Vagina (tissue), 2 donors: ENCODE data around the gene B4GALT2. TPM values are rescaled to one million over a fixed set of nuclear protein-coding genes. Genes with fewer than 3 reads are reported as not detected.

Source experiments
- DNase-seq, 2 donors: peaks; one replicate each; pipeline ENCODE4 v3.0.0-alpha.2; 2017; ENCODE audit errors: extremely low spot score in 2 of 2
- H3K27ac ChIP-seq: fragments of 200-600 bp; sonication (generic); one replicate; pipeline ENCODE4 v1.5.1; 2019
- H3K27me3 ChIP-seq: fragments of 200-600 bp; sonication (generic); one replicate; pipeline ENCODE4 v1.5.1; 2019
- H3K36me3 ChIP-seq, 2 donors: fragments of 200-600 bp; sonication (generic); one replicate each; pipeline ENCODE4 v1.5.1; 2017 to 2019
- H3K4me1 ChIP-seq: fragments of 200-600 bp; sonication (generic); one replicate; pipeline ENCODE4 v1.5.1; 2019
- H3K4me3 ChIP-seq, 2 donors: fragments of 200-600 bp; sonication (generic); 1 replicate in 1 of 2; 2 replicates in 1 of 2; pipeline ENCODE4 v1.5.1; 2016 to 2019
- H3K9me3 ChIP-seq: fragments of 200-600 bp; sonication (generic); one replicate; pipeline ENCODE4 v1.5.1; 2019
- POLR2A ChIP-seq, 2 donors: fragments of 450-650 bp; IDR thresholded peaks; one replicate each; pipeline ENCODE4 v1.6.1; 2017; ENCODE audit warnings: antibody characterized with exemption in 2 of 2, mild to moderate bottlenecking in 2 of 2, moderate library complexity in 2 of 2
- POLR2AphosphoS5 ChIP-seq, 2 donors: sonication (generic); formaldehyde crosslinking; IDR thresholded peaks; one replicate each; pipeline ENCODE4 v1.9.0; 2017; ENCODE audit warnings: antibody characterized with exemption in 2 of 2, mild to moderate bottlenecking in 2 of 2, low read depth in 1 of 2; ENCODE audit not compliant: insufficient read depth in 1 of 2
- intact Hi-C: fragments of 100-400 bp; cut with DNase I; formaldehyde crosslinking; loops from one replicate; pipeline ENCODE4 v1.15.1; 2023
- total RNA-seq: library from RNA; depleted of rRNA; stranded (reverse); fragments of >200 nt; gene quantifications from one replicate; pipeline ENCODE4 v1.2.3, GENCODE V29; 2016
- TF ChIP-seq, protein P1 (sequence below), 3 experiments: fragments of 450-650 bp in 2 of 3; fragments of 200-600 bp in 1 of 3; sonication (generic) in 1 of 3; IDR thresholded peaks; one replicate each; pipeline ENCODE4 v1.5.1; 2017 to 2019; ENCODE audit warnings: antibody characterized with exemption in 3 of 3, mild to moderate bottlenecking in 2 of 3, moderate library complexity in 2 of 3

The B4GALT2 gene
- total RNA-seq, 1 donor from 2014 or later = 31.4 TPM

DNA sequence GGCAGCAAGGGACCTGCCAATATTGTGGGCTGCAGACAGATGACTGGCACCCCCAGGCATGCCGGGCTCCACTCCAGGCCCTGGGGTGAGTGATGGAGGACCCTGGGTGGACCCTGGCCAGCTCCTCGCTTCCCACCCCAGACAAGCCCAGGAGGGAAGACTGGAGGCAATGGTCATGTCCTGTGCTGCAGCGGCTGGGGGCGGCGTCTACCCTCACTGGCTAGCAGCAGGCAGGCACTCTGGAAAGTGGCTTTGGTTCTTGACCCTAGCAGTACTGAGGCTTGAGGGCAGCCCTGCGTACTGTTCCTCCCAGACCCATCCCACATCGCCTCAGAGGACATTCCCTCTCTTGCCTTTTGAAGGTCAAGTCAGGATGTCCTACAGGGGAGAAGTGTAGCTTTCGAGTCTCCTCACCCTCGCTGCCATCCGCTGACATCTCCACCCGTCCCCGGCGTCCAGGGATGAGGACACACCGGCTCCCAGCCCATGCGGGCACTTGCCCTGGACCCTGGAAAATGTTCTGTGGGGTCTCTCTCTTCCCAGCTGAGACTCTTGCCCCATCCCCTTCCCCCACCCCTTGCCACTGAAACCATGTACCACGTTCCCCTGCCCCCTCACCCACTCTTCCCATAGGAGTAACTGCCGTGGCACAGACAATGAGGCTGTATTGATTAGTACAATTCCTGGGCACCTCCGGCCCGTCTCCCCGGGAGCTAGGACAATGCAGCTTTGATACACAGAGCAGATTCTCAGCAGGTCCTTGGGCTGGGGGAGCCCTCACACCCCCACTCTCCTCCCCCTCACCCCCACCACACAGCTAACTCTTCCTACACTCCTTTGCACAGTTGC lies 37.3 kb downstream of the B4GALT2 start:
- DNase-seq = no peak
- Histone ChIP-seq H3K4me1 (peaks cover 45% of the 10 kb centered on the region), H3K36me3 (peaks cover 0 to 6% of the 10 kb centered on the region in 2 donors), H3K27ac (no peak overlapping the region), H3K9me3 (no peaks in the 10 kb centered on the region), H3K4me3 (no peak overlapping the region), H3K27me3 (no peaks in the 10 kb centered on the region)
- intact Hi-C loops = no loop called here
- no peak for TF ChIP-seq POLR2AphosphoS5 (IDR thresholded peaks at IDR 0.05; ENCODE audit: insufficient read depth in 1 of 2, low read depth in 1 of 2)
- TF ChIP-seq POLR2A (IDR thresholded peaks at IDR 0.05) = no peak
- TF ChIP-seq, protein P1, sequence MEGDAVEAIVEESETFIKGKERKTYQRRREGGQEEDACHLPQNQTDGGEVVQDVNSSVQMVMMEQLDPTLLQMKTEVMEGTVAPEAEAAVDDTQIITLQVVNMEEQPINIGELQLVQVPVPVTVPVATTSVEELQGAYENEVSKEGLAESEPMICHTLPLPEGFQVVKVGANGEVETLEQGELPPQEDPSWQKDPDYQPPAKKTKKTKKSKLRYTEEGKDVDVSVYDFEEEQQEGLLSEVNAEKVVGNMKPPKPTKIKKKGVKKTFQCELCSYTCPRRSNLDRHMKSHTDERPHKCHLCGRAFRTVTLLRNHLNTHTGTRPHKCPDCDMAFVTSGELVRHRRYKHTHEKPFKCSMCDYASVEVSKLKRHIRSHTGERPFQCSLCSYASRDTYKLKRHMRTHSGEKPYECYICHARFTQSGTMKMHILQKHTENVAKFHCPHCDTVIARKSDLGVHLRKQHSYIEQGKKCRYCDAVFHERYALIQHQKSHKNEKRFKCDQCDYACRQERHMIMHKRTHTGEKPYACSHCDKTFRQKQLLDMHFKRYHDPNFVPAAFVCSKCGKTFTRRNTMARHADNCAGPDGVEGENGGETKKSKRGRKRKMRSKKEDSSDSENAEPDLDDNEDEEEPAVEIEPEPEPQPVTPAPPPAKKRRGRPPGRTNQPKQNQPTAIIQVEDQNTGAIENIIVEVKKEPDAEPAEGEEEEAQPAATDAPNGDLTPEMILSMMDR (IDR thresholded peaks at IDR 0.05) = no peak

DNA sequence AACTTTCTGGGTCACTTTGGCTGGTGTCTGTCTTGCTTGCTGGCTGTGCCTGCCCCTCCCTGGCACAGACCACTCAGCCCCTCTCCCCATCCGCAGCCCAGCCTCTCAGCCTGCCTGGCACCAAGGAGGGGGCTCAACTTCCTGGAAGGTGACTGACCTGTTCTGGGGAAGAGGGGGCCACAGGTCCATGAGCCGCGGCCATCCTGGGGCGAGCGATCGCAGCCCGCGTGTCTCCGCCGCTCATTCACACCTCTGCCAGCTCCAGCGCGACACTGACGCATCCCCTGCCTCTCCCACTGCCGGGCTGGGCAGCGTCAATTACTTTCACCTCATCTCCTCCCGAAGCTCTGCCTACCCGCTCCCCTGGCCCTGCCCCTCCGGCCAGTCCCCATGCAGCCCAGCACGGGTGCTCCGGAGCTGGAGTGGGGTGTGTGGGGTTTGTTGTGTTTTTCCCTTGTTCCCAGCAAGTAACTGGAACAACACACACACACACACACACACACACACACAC lies 37.9 kb downstream of the B4GALT2 start:
- no peak overlapping the region for H3K27ac ChIP-seq
- H3K36me3 ChIP-seq = peaks cover 0 to 8% of the 10 kb centered on the region in 2 donors
- TF ChIP-seq POLR2A (IDR thresholded peaks at IDR 0.05) = no peak
- TF ChIP-seq POLR2AphosphoS5 (IDR thresholded peaks at IDR 0.05; ENCODE audit: insufficient read depth in 1 of 2, low read depth in 1 of 2) = no peak
- TF ChIP-seq, protein P1 (IDR thresholded peaks at IDR 0.05) = no peak

DNA sequence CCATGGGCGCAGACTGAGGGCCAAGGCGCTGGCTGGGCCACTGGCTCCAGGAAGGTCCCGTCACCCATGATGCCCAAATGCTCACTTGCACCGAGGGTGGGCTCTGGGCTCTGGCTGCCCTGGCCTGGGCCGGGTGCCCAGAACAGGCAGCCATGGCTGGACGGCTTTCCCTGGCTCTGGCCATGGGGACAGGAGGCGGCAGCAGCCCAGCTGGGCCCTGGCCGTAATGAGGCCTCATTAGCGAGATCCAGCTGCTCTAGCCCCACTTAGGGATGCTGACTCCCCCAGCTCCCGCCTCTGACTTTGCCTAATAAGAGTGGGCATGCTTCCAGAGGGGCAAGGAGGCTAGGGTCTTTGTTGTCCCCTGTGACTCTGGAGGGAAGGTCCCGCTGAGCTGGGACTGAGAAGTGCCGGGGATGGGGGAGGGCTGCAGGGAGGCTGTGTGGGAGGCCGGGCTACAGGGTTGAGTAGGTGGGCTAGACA lies 40.5 kb downstream of the B4GALT2 start:
- no peaks in the 10 kb centered on the region for H3K9me3 ChIP-seq
- no peak for DNase-seq
- intact Hi-C loops = no loop called here
- H3K27me3 ChIP-seq = no peaks in the 10 kb centered on the region
- TF ChIP-seq, protein P1 (IDR thresholded peaks at IDR 0.05) = no peak
- TF ChIP-seq POLR2AphosphoS5 (IDR thresholded peaks at IDR 0.05; ENCODE audit: insufficient read depth in 1 of 2, low read depth in 1 of 2) = no peak
- no peak for TF ChIP-seq POLR2A (IDR thresholded peaks at IDR 0.05)
- no peak overlapping the region for H3K27ac ChIP-seq
- peaks cover 43% of the 10 kb centered on the region for H3K4me1 ChIP-seq
- no peak overlapping the region for H3K4me3 ChIP-seq
- H3K36me3 ChIP-seq = peaks cover 0 to 12% of the 10 kb centered on the region in 2 donors

More for the DNA sequence above, 37.9 kb downstream of the B4GALT2 start:
- H3K9me3 ChIP-seq = no peaks in the 10 kb centered on the region
- H3K4me1 ChIP-seq = peaks cover 52% of the 10 kb centered on the region
- H3K4me3 ChIP-seq = no peak overlapping the region
- DNase-seq = no peak
- intact Hi-C loops = no loop called here
- no peaks in the 10 kb centered on the region for H3K27me3 ChIP-seq

DNA sequence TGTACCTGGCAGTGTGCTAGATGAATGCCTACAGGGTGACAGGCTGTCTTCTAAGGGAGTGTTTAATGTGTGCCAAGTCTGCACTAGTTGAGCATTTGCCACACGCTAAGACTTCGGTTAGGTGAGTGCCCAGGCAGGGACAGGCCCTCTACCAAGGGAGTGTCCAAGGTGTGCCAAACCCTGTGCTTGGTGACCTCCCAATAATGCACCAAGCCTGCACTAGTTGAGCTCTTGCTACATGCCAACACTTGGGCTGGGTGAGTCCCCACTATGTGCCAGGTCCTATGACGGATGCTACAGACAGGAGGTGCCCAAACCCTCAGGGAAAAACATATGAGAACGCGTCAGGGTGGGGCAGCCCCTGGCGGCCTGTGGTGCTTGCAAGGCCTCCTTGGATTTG lies 41.5 kb downstream of the B4GALT2 start:
- Histone ChIP-seq H3K4me3 (no peak overlapping the region), H3K27me3 (no peaks in the 10 kb centered on the region), H3K27ac (no peak overlapping the region), H3K36me3 (peaks cover 0 to 12% of the 10 kb centered on the region in 2 donors), H3K9me3 (no peaks in the 10 kb centered on the region), H3K4me1 (peaks cover 37% of the 10 kb centered on the region)
- no peak for DNase-seq
- TF ChIP-seq, protein P1 (IDR thresholded peaks at IDR 0.05) = no peak
- peak in 1 of 2 donors; percentile 35 for TF ChIP-seq POLR2AphosphoS5 (IDR thresholded peaks at IDR 0.05; ENCODE audit: insufficient read depth in 1 of 2, low read depth in 1 of 2)
- TF ChIP-seq POLR2A (IDR thresholded peaks at IDR 0.05) = no peak
- intact Hi-C loops = no loop called here

DNA sequence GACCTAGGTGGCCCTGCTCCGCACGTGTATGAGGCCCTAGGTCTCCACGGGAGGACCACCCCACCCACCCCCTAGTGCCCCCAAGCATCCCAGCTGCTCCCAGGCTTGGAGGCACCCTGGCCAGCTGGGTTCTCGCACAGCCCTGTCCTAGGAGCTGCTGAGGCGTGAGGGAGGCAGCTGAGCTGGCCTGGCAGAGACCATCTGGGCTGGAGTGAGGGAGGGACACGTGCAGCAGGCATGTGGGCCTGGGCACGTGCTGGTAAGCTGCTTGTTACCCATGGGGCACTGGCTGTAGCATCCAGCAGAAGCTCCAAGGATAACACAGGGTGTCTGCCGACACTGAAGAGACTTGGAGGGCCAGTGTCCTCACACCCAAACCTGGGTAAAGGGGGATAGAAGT lies 42.1 kb downstream of the B4GALT2 start:
- Histone ChIP-seq H3K9me3 (no peaks in the 10 kb centered on the region), H3K36me3 (peaks cover 0 to 12% of the 10 kb centered on the region in 2 donors), H3K4me3 (no peak overlapping the region), H3K4me1 (peaks cover 30% of the 10 kb centered on the region), H3K27me3 (no peaks in the 10 kb centered on the region), H3K27ac (no peak overlapping the region)
- TF ChIP-seq POLR2A (IDR thresholded peaks at IDR 0.05) (no peak), POLR2AphosphoS5 (IDR thresholded peaks at IDR 0.05; ENCODE audit: insufficient read depth in 1 of 2, low read depth in 1 of 2) (no peak)
- TF ChIP-seq, protein P1 (IDR thresholded peaks at IDR 0.05) = no peak
- intact Hi-C loops = no loop called here
- no peak for DNase-seq
